ENCODE data around the gene RNF19B.

RNF19B gene

GRCh38 chr1:32989160-32990050 lies 24.8 kb upstream of the RNF19B start:
- Histone ChIP-seq H3K27ac (peak overlapping the region; percentile 99), H3K36me3 (replicated peaks) (no peaks in the 10 kb centered on the region), H3K27me3 (replicated peaks) (no peaks in the 10 kb centered on the region), H3K4me3 (ENCODE audit: low read depth, low read length) (no peak overlapping the region)
- in situ Hi-C loops (cut with HindIII; ENCODE audit: low pct_ligation_motif_present, low sequenced_read_pairs), result no loop called here
- no peak for TF ChIP-seq CTCF (IDR thresholded peaks at IDR 0.05; ENCODE audit: low read depth, low read length, missing control alignments)
- peak; percentile 98 for DNase-seq

GRCh38 chr1:32988665-32989064 lies 24.1 kb upstream of the RNF19B start:
- DNase-seq, result peak; percentile 84
- Histone ChIP-seq H3K4me3 (ENCODE audit: low read depth, low read length) (no peak overlapping the region), H3K36me3 (replicated peaks) (no peaks in the 10 kb centered on the region), H3K27me3 (replicated peaks) (no peaks in the 10 kb centered on the region), H3K27ac (peak overlapping the region; percentile 99)
- no peak for TF ChIP-seq CTCF (IDR thresholded peaks at IDR 0.05; ENCODE audit: low read depth, low read length, missing control alignments)
- in situ Hi-C loops (cut with HindIII; ENCODE audit: low pct_ligation_motif_present, low sequenced_read_pairs), result no loop called here

- H3K36me3 ChIP-seq (replicated peaks), result no peaks in the 10 kb centered on the region
- no peak for TF ChIP-seq CTCF (IDR thresholded peaks at IDR 0.05; ENCODE audit: low read depth, low read length, missing control alignments)
- no peak overlapping the region for H3K27ac ChIP-seq
- in situ Hi-C loops (cut with HindIII; ENCODE audit: low pct_ligation_motif_present, low sequenced_read_pairs), result no loop called here
- no peak overlapping the region for H3K4me3 ChIP-seq (ENCODE audit: low read depth, low read length)
- no peak for DNase-seq
- H3K27me3 ChIP-seq (replicated peaks), result no peaks in the 10 kb centered on the region
Observed at GRCh38 chr1:32985226-32985625, 20.6 kb upstream of the RNF19B start.

GRCh38 chr1:32984455-32985171 lies 20.0 kb upstream of the RNF19B start:
- TF ChIP-seq CTCF (IDR thresholded peaks at IDR 0.05; ENCODE audit: low read depth, low read length, missing control alignments), result no peak
- H3K27ac ChIP-seq, result no peak overlapping the region
- no peaks in the 10 kb centered on the region for H3K36me3 ChIP-seq (replicated peaks)
- no peaks in the 10 kb centered on the region for H3K27me3 ChIP-seq (replicated peaks)
- H3K4me3 ChIP-seq (ENCODE audit: low read depth, low read length), result no peak overlapping the region
- DNase-seq, result peak; percentile 63
- in situ Hi-C loops (cut with HindIII; ENCODE audit: low pct_ligation_motif_present, low sequenced_read_pairs), result no loop called here

GRCh38 chr1:32984090-32984454 lies 19.5 kb upstream of the RNF19B start:
- no peak for DNase-seq
- in situ Hi-C loops (cut with HindIII; ENCODE audit: low pct_ligation_motif_present, low sequenced_read_pairs), result no loop called here
- H3K27me3 ChIP-seq (replicated peaks), result no peaks in the 10 kb centered on the region
- TF ChIP-seq CTCF (IDR thresholded peaks at IDR 0.05; ENCODE audit: low read depth, low read length, missing control alignments), result no peak
- H3K27ac ChIP-seq, result no peak overlapping the region
- no peaks in the 10 kb centered on the region for H3K36me3 ChIP-seq (replicated peaks)
- no peak overlapping the region for H3K4me3 ChIP-seq (ENCODE audit: low read depth, low read length)

Data from brain microvascular endothelial cell (primary cell).